NCI-H2081 (cell line): ENCODE data around the gene STH.

Source experiments
- DNase-seq, 2 experiments: peaks; one replicate each; lab custom pipeline; 2025; lab: John Stamatoyannopoulos, UW

The STH gene

DNA sequence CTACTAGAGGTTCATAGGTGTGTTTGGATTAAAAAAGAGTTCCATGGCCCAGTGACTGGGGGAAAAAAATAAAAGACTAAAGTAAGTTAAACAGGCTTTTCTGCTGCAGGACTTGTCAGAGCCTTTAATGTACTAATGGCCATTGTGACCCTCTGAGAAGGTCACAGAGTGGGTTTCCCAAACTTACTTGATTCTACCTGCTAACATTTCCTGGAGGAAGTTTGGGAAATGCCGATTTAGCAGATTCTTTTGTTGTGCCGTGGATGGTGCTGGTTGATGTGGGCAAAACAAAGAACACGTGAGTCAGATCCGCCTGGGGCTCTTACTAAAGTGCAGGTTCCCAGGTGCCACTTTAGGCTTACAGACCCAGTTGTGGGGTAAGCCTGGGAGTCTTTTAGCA lies 13.6 kb upstream of the STH start:
- DNase-seq, result no peak

DNA sequence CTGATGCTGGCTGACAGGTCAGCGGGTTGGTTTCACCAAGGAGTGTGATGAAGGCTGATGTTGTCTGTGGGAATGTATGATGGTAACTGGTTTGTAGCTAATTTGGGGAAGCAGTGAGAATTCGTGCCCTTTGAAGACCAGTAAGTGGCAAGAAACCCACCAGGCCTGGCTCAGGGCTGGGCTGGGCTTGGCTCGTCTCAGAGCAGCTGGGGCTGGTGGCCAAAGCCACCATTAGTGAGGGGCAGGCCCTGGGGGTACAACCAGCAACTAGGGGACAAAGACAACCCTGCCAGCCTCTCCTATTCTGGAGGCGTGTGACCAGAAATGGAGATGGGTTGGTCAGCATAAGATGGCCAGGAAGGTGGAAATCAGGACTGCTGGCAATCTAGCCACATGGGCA lies 13.0 kb upstream of the STH start:
- no peak for DNase-seq

DNA sequence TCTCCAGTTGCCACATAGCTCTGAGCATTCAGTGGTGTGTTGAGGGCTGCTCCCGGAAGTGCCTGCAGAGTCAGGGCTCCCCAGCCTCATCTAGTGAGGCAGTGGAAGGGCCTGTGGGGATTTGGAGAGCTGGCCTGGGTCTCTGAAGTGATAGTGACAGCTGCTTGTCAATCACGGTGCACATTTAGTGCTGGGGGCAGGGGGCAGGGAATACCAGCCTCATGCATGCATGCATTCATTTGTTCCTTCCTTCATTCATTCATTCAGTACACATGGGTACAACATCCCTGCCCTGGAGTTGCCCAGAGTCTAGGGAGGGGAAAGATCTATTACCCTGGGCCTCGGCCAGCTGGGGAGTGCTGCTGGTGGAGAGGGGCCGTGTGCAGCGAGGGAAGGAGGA lies 11.3 kb upstream of the STH start:
- DNase-seq, result no peak

DNA sequence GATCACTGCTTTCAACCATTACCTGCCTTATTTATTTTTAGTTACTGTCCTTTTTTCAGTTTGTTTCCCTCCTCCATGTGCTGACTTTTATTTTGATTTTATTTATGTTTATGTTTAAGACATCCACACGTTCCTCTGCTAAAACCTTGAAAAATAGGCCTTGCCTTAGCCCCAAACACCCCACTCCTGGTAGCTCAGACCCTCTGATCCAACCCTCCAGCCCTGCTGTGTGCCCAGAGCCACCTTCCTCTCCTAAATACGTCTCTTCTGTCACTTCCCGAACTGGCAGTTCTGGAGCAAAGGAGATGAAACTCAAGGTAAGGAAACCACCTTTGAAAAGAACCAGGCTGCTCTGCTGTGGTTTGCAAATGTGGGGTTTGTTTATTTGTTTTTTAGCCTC lies 9.3 kb upstream of the STH start:
- DNase-seq, result no peak

DNA sequence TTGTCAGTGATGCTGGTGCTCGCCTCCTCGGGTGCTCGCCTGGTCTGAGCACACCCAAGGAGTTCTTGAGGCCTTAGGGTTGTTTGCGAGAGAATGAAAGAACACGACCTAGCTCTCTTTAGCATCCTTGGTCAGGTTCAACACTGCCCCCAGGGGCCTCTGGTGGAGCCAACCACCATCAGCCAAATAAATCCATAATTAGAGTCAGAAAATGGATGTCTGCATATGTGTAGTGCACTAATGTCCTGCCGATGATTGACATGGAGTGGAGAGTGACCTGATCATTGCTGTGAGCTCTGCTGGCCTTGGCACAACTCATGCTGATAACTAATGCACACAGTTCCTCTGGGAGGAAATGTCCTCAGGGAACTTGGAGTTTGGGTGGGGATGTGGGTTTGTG lies 8.2 kb upstream of the STH start:
- no peak for DNase-seq

DNA sequence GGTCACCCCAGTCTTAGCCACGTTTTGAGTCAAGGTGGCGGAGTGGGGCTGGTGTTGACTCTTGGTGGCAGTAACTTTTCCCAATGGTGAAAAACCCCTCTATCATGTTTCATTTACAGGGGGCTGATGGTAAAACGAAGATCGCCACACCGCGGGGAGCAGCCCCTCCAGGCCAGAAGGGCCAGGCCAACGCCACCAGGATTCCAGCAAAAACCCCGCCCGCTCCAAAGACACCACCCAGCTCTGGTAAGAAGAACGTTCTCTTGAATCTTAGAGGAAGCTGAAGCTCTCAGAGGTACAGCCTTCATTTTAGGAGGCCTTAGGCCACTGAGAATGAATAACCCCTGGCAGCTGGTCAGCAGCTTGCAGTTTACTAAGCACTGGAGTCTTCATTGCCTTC lies 7.7 kb upstream of the STH start:
- DNase-seq, result no peak

DNA sequence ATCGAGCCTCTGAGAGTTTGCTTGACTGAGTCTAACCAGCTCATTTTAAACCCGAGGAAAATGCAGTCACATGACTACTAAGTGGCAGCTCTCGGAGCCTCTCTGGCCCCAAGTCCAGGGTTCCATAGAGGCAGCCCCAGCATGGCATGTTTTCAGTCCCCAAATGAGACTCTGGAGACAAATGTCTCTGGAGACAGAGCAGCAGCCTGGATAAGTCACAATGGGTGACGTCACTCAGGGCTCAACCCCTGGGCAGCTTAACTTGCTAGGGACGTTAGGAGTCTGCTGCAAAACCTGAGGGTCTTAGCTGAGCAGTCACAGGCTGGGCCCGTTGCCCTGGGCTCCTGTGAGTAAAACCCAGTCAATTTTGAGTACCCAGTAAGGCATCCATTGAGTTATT lies 6.9 kb upstream of the STH start:
- DNase-seq, result no peak

DNA sequence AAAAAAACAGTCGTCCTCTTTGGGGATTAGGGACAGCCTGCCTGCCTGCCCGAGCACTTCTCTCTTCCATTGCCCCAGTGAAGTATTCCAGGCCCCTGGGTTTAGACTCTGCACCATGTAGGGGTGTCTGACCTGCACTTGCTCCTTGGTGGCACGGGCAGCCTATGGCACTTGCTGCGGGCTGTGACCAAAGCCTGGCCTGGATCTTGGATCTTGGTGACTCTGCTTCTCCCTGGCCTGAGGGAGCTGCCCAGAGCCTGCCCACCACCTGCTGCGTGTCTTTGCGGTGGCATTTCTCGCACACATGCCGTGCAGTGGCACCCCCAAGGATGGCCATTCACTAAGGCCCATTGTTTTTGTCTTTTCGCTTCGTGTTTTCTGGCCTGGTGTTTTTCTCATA lies 6.1 kb upstream of the STH start:
- no peak for DNase-seq

DNA sequence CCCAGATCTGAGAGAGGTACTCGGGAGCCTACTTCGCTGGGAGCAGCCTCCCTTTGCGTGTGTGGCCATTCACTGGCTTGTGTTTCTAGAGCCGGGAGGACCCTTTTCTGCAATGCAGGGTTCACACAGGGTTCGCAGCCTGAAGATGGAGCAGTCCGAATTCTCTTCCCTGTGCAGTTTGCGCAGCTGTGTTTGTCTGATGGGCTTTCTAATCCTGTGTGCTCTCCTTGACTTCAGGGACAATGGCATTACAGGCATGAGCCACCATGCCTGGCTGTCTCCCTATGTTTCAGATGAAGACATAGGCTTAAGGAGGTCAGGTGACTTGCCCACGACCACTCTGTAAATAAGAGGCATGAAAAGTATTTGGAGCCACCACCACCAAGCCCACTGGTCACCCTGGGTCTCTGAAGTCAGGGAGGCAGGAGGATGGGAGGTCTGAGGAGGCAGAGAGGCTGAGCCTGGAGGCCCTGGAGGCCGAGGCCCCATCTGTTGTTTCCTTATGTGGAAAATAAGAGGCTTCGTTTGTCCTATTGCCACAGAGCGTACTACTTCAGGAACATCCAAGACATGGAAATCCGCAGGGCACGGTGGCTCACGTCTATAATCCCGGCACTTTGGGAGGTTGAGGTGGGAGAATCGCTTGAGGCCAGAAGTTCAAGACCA lies 5.0 kb upstream of the STH start:
- DNase-seq, result no peak

DNA sequence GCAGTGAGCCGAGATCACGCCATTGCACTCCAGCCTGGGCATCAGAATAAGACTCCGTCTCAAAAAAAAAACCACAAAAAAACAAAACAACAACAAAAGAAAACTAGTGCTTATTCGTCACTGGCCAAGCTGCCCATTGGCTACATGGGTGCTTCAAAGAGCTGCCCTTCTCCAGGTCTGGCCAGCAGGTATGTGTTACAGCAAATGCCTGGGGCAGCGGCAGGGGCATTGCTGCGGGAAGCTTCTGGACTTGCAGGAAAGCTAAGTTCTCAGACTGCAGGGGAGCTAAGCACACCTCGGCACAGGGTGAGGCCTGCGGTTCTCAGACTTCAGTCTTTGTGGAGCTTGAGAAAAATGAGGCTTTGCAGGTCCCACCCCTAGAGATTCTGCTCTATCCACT lies 4.1 kb upstream of the STH start:
- no peak for DNase-seq

DNA sequence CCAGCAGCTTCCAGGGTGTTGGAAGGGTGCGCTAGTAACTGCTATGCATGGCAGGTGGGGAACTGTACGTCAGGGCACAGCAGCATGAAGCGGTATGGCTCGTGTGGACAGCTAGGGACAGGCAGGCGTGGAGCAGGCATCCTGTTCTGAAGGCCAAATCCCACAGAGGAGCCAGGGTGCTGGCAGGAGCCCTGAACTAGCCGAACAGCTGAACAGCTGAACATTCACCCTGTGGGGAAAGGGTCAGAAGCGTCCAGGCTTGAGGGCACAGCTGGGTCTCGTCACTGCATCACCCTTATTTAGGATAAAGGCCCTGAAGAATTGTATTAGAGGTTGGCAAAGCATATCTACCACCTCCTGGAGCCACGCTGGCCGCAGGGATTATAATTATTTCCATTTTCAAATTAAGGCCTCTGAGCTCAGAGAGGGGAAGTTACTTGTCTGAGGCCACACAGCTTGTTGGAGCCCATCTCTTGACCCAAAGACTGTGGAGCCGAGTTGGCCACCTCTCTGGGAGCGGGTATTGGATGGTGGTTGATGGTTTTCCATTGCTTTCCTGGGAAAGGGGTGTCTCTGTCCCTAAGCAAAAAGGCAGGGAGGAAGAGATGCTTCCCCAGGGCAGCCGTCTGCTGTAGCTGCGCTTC lies 3.3 kb upstream of the STH start:
- no peak for DNase-seq

DNA sequence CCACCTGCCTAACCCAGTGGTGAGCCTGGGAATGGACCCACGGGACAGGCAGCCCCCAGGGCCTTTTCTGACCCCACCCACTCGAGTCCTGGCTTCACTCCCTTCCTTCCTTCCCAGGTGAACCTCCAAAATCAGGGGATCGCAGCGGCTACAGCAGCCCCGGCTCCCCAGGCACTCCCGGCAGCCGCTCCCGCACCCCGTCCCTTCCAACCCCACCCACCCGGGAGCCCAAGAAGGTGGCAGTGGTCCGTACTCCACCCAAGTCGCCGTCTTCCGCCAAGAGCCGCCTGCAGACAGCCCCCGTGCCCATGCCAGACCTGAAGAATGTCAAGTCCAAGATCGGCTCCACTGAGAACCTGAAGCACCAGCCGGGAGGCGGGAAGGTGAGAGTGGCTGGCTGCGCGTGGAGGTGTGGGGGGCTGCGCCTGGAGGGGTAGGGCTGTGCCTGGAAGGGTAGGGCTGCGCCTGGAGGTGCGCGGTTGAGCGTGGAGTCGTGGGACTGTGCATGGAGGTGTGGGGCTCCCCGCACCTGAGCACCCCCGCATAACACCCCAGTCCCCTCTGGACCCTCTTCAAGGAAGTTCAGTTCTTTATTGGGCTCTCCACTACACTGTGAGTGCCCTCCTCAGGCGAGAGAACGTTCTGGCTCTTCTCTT lies 2.6 kb upstream of the STH start:
- no peak for DNase-seq

DNA sequence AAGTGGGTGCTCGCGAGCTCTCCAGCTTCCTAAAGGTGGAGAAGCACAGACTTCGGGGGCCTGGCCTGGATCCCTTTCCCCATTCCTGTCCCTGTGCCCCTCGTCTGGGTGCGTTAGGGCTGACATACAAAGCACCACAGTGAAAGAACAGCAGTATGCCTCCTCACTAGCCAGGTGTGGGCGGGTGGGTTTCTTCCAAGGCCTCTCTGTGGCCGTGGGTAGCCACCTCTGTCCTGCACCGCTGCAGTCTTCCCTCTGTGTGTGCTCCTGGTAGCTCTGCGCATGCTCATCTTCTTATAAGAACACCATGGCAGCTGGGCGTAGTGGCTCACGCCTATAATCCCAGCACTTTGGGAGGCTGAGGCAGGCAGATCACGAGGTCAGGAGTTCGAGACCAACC lies 1.9 kb upstream of the STH start:
- no peak for DNase-seq

DNA sequence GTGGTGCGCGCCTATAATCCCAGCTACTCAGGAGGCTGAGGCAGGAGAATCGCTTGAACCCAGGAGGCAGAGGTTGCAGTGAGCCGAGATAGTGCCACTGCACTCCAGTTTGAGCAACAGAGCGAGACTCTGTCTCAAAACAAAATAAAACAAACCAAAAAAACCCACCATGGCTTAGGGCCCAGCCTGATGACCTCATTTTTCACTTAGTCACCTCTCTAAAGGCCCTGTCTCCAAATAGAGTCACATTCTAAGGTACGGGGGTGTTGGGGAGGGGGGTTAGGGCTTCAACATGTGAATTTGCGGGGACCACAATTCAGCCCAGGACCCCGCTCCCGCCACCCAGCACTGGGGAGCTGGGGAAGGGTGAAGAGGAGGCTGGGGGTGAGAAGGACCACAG lies 1.4 kb upstream of the STH start:
- DNase-seq, result no peak

DNA sequence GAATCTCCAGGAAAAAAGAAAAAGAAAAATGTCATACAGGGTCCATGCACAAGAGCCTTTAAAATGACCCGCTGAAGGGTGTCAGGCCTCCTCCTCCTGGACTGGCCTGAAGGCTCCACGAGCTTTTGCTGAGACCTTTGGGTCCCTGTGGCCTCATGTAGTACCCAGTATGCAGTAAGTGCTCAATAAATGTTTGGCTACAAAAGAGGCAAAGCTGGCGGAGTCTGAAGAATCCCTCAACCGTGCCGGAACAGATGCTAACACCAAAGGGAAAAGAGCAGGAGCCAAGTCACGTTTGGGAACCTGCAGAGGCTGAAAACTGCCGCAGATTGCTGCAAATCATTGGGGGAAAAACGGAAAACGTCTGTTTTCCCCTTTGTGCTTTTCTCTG lies 845 bp downstream of the STH start:
- no peak for DNase-seq

DNA sequence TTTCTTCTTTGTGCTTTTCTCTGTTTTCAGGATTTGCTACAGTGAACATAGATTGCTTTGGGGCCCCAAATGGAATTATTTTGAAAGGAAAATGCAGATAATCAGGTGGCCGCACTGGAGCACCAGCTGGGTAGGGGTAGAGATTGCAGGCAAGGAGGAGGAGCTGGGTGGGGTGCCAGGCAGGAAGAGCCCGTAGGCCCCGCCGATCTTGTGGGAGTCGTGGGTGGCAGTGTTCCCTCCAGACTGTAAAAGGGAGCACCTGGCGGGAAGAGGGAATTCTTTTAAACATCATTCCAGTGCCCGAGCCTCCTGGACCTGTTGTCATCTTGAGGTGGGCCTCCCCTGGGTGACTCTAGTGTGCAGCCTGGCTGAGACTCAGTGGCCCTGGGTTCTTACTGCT lies 1.2 kb downstream of the STH start:
- no peak for DNase-seq

DNA sequence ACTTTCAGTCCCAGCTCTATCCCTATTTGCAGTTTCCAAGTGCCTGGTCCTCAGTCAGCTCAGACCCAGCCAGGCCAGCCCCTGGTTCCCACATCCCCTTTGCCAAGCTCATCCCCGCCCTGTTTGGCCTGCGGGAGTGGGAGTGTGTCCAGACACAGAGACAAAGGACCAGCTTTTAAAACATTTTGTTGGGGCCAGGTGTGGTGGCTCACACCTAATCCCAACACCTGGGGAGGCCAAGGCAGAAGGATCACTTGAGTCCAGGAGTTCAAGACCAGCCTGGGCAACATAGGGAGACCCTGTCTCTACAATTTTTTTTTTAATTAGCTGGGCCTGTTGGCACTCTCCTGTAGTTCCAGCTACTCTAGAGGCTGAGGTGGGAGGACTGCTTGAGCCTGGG lies 1.7 kb downstream of the STH start:
- DNase-seq, result no peak

DNA sequence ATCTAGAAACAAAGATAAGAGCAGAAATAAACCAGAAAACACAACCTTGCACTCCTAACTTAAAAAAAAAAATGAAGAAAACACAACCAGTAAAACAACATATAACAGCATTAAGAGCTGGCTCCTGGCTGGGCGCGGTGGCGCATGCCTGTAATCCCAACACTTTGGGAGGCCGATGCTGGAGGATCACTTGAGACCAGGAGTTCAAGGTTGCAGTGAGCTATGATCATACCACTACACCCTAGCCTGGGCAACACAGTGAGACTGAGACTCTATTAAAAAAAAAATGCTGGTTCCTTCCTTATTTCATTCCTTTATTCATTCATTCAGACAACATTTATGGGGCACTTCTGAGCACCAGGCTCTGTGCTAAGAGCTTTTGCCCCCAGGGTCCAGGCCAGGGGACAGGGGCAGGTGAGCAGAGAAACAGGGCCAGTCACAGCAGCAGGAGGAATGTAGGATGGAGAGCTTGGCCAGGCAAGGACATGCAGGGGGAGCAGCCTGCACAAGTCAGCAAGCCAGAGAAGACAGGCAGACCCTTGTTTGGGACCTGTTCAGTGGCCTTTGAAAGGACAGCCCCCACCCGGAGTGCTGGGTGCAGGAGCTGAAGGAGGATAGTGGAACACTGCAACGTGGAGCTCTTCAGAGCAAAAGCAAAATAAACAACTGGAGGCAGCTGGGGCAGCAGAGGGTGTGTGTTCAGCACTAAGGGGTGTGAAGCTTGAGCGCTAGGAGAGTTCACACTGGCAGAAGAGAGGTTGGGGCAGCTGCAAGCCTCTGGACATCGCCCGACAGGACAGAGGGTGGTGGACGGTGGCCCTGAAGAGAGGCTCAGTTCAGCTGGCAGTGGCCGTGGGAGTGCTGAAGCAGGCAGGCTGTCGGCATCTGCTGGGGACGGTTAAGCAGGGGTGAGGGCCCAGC lies 2.6 kb downstream of the STH start:
- no peak for DNase-seq

DNA sequence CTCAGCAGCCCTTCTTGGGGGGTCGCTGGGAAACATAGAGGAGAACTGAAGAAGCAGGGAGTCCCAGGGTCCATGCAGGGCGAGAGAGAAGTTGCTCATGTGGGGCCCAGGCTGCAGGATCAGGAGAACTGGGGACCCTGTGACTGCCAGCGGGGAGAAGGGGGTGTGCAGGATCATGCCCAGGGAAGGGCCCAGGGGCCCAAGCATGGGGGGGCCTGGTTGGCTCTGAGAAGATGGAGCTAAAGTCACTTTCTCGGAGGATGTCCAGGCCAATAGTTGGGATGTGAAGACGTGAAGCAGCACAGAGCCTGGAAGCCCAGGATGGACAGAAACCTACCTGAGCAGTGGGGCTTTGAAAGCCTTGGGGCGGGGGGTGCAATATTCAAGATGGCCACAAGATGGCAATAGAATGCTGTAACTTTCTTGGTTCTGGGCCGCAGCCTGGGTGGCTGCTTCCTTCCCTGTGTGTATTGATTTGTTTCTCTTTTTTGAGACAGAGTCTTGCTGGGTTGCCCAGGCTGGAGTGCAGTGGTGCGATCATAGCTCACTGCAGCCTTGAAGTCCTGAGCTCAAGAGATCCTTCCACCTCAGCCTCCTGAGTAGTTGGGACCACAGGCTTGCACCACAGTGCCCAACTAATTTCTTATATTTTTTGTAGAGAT lies 3.4 kb downstream of the STH start:
- peak; percentile 72 to 76 for DNase-seq

DNA sequence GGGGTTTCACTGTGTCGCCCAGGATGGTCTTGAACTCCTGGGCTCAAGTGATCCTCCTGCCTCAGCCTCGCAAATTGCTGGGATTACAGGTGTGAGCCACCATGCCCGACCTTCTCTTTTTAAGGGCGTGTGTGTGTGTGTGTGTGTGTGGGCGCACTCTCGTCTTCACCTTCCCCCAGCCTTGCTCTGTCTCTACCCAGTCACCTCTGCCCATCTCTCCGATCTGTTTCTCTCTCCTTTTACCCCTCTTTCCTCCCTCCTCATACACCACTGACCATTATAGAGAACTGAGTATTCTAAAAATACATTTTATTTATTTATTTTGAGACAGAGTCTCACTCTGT lies 3.9 kb downstream of the STH start:
- DNase-seq, result no peak

DNA sequence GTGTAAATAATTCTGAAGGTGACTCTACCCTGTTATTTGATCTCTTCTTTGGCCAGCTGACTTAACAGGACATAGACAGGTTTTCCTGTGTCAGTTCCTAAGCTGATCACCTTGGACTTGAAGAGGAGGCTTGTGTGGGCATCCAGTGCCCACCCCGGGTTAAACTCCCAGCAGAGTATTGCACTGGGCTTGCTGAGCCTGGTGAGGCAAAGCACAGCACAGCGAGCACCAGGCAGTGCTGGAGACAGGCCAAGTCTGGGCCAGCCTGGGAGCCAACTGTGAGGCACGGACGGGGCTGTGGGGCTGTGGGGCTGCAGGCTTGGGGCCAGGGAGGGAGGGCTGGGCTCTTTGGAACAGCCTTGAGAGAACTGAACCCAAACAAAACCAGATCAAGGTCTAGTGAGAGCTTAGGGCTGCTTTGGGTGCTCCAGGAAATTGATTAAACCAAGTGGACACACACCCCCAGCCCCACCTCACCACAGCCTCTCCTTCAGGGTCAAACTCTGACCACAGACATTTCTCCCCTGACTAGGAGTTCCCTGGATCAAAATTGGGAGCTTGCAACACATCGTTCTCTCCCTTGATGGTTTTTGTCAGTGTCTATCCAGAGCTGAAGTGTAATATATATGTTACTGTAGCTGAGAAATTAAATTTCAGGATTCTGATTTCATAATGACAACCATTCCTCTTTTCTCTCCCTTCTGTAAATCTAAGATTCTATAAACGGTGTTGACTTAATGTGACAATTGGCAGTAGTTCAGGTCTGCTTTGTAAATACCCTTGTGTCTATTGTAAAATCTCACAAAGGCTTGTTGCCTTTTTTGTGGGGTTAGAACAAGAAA lies 5.1 kb downstream of the STH start:
- DNase-seq, result peak; percentile 88 to 92
